ENCODE data around the gene CEP57L1. TPM values are rescaled to one million over a fixed set of nuclear protein-coding genes. Genes with fewer than 3 reads are reported as not detected.

The CEP57L1 gene
- total RNA-seq, 1 experiment from 2014 or later: 37.6 TPM

DNA sequence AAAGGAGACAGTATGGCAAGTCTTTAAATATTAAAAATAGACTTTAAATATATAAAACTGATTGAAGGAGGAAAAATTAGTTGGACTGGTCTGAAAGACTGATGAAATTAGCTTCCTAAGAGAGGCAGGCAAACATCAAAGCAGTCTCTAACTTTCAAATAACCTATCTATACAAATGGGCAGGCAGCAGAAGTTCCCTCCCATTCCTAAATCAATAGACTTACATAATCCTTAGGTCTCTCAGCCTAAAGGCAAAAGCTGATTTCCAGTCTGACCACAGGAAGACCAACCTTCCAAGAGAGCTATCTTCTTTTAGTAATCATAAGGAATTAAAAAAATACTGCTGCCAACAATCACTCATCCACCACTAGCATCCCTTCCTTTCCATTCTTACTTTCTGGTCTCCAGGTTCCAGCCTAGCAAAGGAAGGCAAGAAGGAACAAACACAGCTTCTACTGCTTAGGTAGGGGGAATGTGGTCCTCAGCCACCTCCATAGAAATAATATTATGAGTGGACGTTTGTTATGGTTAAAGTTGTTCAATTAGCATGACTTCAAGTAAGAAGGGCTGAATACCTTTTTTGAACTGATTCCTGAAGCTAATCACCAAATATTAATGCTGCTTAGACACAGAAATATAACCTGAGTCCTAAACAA is 44.7 kb upstream of the CEP57L1 start:
- H3K4me3 ChIP-seq (ENCODE audit: low read depth in 2 of 2, low read length in 2 of 2): no peak overlapping the region
- H3K27ac ChIP-seq (ENCODE audit: low read length): no peak overlapping the region
- DNase-seq (ENCODE audit: low read depth, low spot score) (no peak), ATAC-seq (no peak)
- in situ Hi-C loops (cut with HindIII; ENCODE audit: low pct_unique_long_range_greater_than_20kb, low sequenced_read_pairs): no loop called here
- ChIA-PET CTCF (interaction anchor here (0.7 kb wide), 1 partner anchor 21 kb away, joined by 3 read pairs; no protein-coding TSS in a partner anchor), POLR2A (interaction anchor here (0.6 kb wide), 1 partner anchor 15 kb away, joined by 5 read pairs; no protein-coding TSS in a partner anchor)
- TF ChIP-seq, protein P1, sequence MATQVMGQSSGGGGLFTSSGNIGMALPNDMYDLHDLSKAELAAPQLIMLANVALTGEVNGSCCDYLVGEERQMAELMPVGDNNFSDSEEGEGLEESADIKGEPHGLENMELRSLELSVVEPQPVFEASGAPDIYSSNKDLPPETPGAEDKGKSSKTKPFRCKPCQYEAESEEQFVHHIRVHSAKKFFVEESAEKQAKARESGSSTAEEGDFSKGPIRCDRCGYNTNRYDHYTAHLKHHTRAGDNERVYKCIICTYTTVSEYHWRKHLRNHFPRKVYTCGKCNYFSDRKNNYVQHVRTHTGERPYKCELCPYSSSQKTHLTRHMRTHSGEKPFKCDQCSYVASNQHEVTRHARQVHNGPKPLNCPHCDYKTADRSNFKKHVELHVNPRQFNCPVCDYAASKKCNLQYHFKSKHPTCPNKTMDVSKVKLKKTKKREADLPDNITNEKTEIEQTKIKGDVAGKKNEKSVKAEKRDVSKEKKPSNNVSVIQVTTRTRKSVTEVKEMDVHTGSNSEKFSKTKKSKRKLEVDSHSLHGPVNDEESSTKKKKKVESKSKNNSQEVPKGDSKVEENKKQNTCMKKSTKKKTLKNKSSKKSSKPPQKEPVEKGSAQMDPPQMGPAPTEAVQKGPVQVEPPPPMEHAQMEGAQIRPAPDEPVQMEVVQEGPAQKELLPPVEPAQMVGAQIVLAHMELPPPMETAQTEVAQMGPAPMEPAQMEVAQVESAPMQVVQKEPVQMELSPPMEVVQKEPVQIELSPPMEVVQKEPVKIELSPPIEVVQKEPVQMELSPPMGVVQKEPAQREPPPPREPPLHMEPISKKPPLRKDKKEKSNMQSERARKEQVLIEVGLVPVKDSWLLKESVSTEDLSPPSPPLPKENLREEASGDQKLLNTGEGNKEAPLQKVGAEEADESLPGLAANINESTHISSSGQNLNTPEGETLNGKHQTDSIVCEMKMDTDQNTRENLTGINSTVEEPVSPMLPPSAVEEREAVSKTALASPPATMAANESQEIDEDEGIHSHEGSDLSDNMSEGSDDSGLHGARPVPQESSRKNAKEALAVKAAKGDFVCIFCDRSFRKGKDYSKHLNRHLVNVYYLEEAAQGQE (IDR thresholded peaks at IDR 0.05; ENCODE audit: insufficient read depth in 1 of 2, low read depth in 2 of 2, low read length in 1 of 2): no peak
- no peak for TF ChIP-seq POLR2AphosphoS5 (IDR thresholded peaks at IDR 0.05; ENCODE audit: low read depth, low read length)
- no peak for TF ChIP-seq SIN3A (IDR thresholded peaks at IDR 0.05; ENCODE audit: borderline replicate concordance, insufficient read depth, low read depth, low read length)
- no peaks in the 10 kb centered on the region for H3K4me1 ChIP-seq (ENCODE audit: control insufficient read depth, insufficient read depth, low read length)
- no peaks in the 10 kb centered on the region for H3K9me3 ChIP-seq (ENCODE audit: control insufficient read depth, insufficient read depth, low read depth, low read length)
- no peaks in the 10 kb centered on the region for H3K36me3 ChIP-seq (ENCODE audit: control insufficient read depth, insufficient read depth, low read length)
- BruUV-seq (replicated peaks): no TSS peak
- intact Hi-C loops (cut with micrococcal nuclease; ENCODE audit: unreplicated experiment): no loop called here
- no peaks in the 10 kb centered on the region for H3K27me3 ChIP-seq (ENCODE audit: control insufficient read depth, insufficient read depth, low read length)

DNA sequence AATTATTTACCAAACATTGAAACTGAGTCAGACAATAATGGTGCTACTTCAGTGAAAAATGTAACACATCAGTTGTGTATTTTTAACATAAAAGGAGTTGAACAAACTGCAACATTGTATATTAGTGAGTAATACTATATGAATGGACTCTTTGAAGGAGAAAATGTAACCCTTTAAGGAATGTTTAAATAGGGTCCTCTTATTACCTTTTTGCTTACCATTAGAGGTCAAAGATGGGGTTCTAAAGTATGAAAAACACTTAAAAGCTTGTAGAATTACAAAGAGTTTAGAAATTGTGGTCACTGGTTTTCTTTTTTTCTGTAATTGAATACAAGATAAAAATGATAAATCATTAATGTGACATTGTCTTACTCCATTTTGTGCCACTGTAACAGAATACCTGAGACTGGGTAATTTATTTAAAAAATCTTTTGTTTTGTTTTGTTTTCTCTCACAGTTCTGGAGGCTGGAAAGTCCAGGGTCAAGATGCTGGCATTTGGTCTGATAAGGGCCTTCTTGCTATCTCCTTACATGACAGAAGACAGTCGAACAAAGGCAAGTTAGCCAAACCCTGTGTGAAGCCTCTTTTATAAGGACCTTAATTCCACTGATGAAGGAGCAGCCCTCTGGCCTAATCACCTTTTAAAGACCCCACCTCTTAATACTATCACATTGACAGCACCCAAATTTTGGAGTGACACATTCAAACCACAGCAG is 43.8 kb upstream of the CEP57L1 start:
- ChIA-PET CTCF (interaction anchor here (0.7 kb wide), 1 partner anchor 22 kb away, joined by 3 read pairs; no protein-coding TSS in a partner anchor), POLR2A (interaction anchor here (0.6 kb wide), 1 partner anchor 14 kb away, joined by 5 read pairs; no protein-coding TSS in a partner anchor)
- no peaks in the 10 kb centered on the region for H3K9me3 ChIP-seq (ENCODE audit: control insufficient read depth, insufficient read depth, low read depth, low read length)
- intact Hi-C loops (cut with micrococcal nuclease; ENCODE audit: unreplicated experiment) (no loop called here), in situ Hi-C loops (cut with HindIII; ENCODE audit: low pct_unique_long_range_greater_than_20kb, low sequenced_read_pairs) (no loop called here)
- no peaks in the 10 kb centered on the region for H3K4me1 ChIP-seq (ENCODE audit: control insufficient read depth, insufficient read depth, low read length)
- BruUV-seq (replicated peaks): no TSS peak
- DNase-seq (ENCODE audit: low read depth, low spot score) (no peak), ATAC-seq (no peak)
- no peaks in the 10 kb centered on the region for H3K36me3 ChIP-seq (ENCODE audit: control insufficient read depth, insufficient read depth, low read length)
- no peak overlapping the region for H3K4me3 ChIP-seq (ENCODE audit: low read depth in 2 of 2, low read length in 2 of 2)
- no peak overlapping the region for H3K27ac ChIP-seq (ENCODE audit: low read length)
- TF ChIP-seq POLR2AphosphoS5 (IDR thresholded peaks at IDR 0.05; ENCODE audit: low read depth, low read length): no peak
- TF ChIP-seq SIN3A (IDR thresholded peaks at IDR 0.05; ENCODE audit: borderline replicate concordance, insufficient read depth, low read depth, low read length): no peak
- TF ChIP-seq, protein P1 (IDR thresholded peaks at IDR 0.05; ENCODE audit: insufficient read depth in 1 of 2, low read depth in 2 of 2, low read length in 1 of 2): no peak
- TF ChIP-seq TCF7L2 (IDR thresholded peaks at IDR 0.05; ENCODE audit: low read depth, low read length): no peak
- H3K27me3 ChIP-seq (ENCODE audit: control insufficient read depth, insufficient read depth, low read length): no peaks in the 10 kb centered on the region

Measured in Panc1 (cell line).